Amniotic stem cell (primary cell): ENCODE data around the gene PPT2.

Experiments used
- DNase-seq: peaks from one replicate; lab custom pipeline; 2025; lab: John Stamatoyannopoulos, UW

PPT2 gene

DNA sequence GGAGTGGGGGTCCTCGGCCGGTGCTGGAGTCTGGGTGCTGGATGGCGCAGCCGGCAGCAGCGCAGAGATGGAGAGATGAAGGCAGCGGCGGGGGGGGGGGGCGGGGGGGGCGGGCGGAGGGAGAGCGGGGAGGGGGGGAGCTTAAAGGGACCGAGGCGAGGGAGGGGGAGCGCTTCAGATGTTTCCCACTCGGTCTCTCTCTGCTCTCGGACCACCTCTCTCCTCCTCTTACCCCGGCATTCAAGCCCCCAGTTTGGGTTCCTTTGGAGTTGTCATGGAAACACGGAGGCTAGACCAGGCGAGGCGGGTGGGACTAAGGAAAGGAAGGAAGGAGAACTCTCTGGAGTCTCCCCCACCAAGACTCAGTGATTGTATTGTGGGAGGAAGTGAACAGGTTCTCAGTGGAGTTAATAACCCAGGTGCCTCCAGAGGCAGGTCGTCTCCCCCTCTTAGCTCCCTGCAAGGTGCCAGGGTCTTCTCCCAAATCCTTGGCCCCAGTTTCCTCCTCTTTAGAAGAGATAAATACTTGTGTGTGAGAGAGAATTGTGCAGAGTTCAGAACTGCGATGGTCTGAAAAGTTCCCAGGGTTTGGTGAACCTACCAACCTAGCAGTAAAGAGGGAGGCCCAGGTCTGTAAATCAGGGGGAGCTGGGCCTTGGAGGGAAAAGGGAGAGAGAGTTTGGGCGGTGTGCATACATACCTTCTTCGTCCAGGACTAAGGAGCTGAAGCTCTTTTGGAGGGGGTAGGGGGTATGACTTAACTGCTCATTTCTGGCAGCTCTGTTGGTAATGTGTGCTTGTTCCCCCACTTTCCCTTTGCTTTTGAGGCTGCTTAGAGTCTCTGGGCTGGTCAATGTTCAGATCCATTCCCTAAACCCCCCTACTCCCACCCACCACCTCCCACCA, 1.8 kb upstream of the PPT2 start, which contains the start of gene PRRT1:
Gene PRRT1, minus strand, starts transcription at position 77 of the 906 bp plus-strand sequence. CDS start 112 bp downstream, outside the sequence.
- no peak for DNase-seq

- DNase-seq: peak; percentile 48
Observed at GRCh38 chr6:32152769-32153563, 975 bp upstream of the PPT2 start.

DNA sequence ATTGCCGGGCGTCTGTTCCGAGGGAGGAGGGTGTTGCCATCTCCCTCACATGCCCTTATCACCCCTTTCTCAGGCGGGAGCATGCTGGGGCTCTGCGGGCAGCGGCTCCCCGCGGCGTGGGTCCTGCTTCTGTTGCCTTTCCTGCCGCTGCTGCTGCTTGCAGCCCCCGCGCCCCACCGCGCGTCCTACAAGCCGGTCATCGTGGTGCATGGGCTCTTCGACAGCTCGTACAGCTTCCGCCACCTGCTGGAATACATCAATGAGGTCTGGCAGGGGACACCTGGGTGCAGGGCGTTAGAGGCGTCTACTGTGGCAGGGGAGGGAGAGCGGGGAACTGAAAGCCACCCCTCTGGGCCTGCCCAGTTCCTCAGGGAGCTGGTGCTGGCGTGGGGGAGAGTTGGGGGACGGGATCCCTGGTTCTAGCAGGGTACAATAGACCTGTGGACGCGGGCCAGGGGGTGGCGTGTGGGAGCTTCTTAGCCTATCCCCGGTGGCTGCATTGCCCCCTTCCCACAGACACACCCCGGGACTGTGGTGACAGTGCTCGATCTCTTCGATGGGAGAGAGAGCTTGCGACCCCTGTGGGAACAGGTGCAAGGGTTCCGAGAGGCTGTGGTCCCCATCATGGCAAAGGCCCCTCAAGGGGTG, 697 bp downstream of the PPT2 start:
- peak; percentile 56 for DNase-seq

- no peak for DNase-seq
Observed at GRCh38 chr6:32156891-32157290, 3.0 kb downstream of the PPT2 start.

DNA sequence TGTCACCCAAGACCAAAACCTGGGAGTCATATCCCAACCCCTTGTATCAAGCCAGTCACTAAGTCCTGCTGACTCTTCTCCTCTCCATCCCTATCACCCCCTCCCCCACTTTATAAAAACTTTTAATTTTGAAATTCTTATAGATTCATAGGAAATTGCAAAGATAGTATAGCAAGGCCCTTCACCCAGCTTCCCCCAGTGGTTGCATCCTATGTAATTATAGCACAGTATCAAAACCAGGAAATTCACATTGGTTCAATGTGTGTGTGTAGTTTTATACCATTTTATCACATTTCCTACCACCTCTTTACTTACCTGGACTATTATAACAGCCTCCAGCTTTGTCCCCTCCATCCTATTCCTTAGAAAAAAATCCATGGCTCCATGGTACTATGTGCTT, 4.1 kb downstream of the PPT2 start:
- no peak for DNase-seq

DNA sequence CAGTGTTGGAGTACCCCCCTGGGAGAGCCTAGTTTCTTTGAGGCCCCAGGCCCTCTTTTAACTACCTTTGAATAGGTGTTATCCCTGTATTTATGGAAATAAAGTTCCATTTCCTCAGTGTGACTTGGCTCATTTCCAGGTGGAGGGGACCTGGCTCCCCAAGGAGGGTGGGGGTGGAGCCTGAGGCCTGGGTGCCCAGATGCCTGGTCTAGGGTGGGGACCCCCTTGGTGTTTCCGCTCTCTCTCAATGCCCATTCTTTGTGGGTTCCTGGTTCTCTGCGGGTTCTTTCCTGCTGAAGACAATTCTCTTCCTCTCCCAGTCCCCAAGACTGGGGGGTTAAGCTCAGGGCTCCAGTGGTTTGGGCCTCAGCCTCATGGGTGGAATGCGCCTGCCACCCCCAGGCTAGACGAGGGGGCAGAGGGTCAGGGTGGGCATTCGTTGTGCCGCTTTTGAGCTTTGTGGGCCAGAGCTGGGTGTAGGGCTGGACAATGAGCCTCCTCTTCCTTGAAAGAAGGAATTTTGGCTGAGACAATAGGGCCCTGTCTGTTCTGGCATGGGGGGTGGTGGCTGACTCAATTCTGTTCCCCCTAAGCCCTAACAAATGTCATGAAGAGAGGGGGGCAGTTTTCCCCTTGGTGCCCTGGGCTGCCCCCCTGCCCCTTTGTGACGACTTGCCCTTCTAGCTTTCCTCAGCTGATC, 9.8 kb downstream of the PPT2 start:
- DNase-seq: no peak

DNA sequence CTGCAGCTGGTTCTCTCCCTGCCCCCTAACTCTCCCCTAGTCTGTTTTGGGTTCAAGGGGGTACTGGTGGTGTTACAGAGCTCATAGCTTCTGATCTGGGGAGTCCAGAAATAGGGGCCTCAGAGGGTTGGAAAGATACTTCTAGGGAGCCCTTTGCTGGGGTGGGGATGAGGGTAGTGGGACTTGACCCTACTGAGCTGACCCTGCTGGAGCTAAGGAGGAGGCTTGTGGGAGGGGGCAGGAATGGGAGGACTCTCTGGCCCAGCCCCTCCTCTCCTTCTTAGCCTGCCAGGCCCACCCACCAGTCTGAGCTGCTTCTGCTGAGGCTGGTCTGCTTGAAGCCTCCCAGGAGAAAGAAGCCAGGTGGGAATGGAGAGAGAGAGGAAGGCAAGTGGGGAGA, 10.4 kb downstream of the PPT2 start, which contains the start of gene EGFL8:
Gene EGFL8, plus strand, starts transcription at position 301 of the 400 bp plus-strand sequence. CDS start 1,571 bp downstream, outside the sequence.
- no peak for DNase-seq

DNA sequence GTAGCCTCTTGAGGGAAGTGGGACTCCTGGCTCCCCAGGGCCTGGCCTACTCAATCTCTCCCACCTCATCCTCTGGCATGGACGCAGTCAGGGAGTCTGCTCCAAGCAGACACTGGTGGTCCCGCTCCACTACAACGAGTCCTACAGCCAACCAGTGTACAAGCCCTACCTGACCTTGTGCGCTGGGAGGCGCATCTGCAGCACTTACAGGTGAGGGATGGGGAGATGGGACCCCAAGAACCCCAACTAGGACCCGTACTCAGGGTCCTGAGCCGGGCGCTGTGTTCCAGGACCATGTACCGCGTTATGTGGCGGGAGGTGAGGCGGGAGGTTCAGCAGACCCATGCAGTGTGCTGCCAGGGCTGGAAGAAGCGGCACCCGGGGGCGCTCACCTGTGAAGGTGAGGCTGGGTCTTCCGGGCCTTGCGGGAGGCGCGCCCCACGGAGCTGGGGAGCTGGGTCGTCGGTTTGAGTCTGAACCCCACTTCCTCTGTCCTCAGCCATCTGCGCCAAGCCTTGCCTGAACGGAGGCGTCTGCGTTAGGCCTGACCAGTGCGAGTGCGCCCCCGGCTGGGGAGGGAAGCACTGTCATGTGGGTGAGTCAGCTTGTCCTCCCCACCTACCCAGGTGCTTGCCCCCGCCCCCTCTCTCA, 12.6 kb downstream of the PPT2 start:
- DNase-seq: no peak

DNA sequence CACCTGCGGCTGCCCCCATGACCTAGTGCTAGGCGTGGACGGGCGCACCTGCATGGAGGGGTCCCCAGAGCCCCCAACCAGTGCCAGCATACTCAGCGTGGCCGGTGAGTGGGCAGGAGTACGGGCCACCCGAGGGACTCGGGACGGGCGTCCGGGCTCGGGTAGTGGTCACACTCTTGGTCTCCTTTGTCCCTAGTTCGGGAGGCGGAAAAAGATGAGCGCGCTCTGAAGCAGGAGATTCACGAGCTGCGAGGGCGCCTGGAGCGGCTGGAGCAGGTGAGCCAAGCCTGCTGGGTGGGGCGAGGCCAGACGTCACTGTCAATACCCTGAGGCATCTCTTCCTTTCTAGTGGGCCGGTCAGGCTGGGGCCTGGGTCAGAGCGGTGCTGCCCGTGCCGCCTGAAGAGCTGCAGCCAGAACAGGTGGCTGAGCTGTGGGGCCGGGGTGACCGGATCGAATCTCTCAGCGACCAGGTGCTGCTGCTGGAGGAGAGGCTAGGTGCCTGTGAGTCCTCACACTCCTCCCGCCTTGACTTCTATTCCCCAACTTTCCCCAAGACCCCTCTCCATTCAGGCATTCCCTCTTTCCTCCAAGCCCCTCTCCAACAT, 13.3 kb downstream of the PPT2 start:
- no peak for DNase-seq

- DNase-seq: no peak
Observed at GRCh38 chr6:32167761-32168262, 13.9 kb downstream of the PPT2 start.

DNA sequence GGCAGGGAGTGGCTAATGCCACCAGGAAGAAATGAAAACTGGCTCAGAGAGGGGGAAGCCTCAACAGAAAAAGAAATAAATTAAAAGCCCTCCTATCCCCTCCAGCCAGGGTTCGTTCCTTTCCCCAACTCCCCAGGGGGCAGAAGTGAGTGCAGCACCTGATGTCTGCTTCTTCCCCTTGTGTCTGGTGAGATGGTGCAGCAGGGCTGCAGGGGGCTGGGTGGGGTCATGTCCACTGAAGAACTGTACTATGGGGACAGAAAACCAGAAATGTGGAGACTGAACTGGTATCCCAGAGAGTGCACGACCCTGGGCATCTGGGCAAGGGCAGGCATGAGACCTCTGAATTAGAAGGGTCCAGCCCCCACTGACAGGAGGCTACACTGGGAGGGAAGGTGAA, 14.4 kb downstream of the PPT2 start:
- no peak for DNase-seq

GRCh38 chr6:32168807-32169591, 15.1 kb downstream of the PPT2 start:
- no peak for DNase-seq

- DNase-seq: no peak
Observed at GRCh38 chr6:32170294-32170693, 16.4 kb downstream of the PPT2 start.

GRCh38 chr6:32171234-32171633, 17.3 kb downstream of the PPT2 start:
- DNase-seq: no peak

DNA sequence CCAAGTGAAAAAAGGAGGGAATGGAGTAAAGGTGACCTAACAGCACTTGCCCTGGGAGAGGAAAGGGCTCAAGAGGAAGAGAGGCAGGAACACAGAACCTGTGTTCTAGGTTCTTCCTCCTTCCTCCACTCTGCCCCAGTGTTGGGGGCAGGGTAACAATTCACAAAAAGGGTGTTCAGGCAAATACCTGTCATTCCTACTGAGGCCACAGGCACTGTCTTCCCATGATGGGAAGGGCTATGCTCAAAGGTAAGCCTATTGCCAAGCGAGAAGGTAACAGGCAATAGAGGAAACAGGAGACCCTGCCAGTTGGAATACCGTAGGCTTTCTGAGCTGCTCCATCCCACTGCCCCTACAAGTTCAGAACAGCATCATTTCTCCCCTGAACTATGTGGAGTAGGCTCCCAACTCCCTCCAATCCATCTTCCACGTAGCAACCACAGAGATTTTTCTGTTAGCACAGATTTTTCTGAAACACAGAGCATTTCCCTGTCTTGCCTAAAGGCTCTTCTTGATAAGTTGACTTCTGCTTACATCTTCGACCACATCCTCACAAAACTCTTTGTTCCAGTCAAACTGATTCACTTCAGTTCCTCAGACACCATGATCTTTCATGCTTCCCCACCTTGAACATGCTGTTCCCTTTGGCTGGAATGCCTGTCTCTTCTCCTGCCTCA, 19.2 kb downstream of the PPT2 start:
- no peak for DNase-seq

DNA sequence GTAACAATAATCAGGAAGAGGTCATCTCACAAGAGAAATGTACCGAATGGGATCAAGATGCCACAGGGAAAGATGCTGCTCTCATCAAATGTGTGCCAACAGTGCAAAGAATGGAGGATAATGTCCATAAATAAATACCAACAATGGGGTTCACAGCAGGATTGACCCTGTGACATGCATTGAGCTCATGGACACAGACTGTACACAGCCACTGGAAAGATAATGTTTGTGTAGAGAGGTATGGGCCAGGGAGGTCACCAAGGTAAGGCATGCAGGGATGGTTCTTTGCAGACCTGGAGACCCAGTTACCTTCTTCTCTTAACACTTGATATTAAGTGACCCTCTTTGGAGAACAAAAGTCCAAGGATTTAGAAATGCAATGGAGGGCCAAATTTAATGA, 20.5 kb downstream of the PPT2 start:
- DNase-seq: no peak

GRCh38 chr6:32175322-32175710, 21.4 kb downstream of the PPT2 start:
- no peak for DNase-seq

- peak; percentile 86 for DNase-seq
Observed at GRCh38 chr6:32175711-32176475, 22.0 kb downstream of the PPT2 start, which contains the start of gene AGPAT1. AGPAT1 (minus strand) TSS chr6:32176084; CDS start chr6:32171496, 4,588 bp downstream.
